Measurements from ENCODE around the gene HDC.

The HDC gene

GRCh38 chr15:50227076-50227475 lies 38.5 kb downstream of the HDC start:
- H3K4me3 Mint-ChIP-seq = no peak overlapping the region
- no peak overlapping the region for H3K27ac Mint-ChIP-seq
- no peaks in the 10 kb centered on the region for H3K27me3 Mint-ChIP-seq
- no peaks in the 10 kb centered on the region for H3K9me3 Mint-ChIP-seq
- no peaks in the 10 kb centered on the region for H3K36me3 Mint-ChIP-seq
- DNase-seq (ENCODE audit: low spot score in 2 of 2) = no peak
- ATAC-seq (ENCODE audit: low read depth) = no peak
- H3K4me1 Mint-ChIP-seq = peaks cover 3% of the 10 kb centered on the region

- Mint-ChIP-seq H3K4me1 (peaks cover 4% of the 10 kb centered on the region), H3K4me3 (no peak overlapping the region), H3K27me3 (no peaks in the 10 kb centered on the region), H3K36me3 (no peaks in the 10 kb centered on the region), H3K9me3 (no peaks in the 10 kb centered on the region), H3K27ac (no peak overlapping the region)
- DNase-seq (ENCODE audit: low spot score in 2 of 2) (no peak), ATAC-seq (ENCODE audit: low read depth) (no peak)
Observed at GRCh38 chr15:50225938-50226337, 39.6 kb downstream of the HDC start.

- DNase-seq (ENCODE audit: low spot score in 2 of 2) (no peak), ATAC-seq (ENCODE audit: low read depth) (no peak)
- Mint-ChIP-seq H3K36me3 (no peaks in the 10 kb centered on the region), H3K9me3 (no peaks in the 10 kb centered on the region), H3K27me3 (no peaks in the 10 kb centered on the region), H3K27ac (no peak overlapping the region), H3K4me1 (peaks cover 4% of the 10 kb centered on the region), H3K4me3 (no peak overlapping the region)
Observed at GRCh38 chr15:50225057-50225456, 40.5 kb downstream of the HDC start.

- no peaks in the 10 kb centered on the region for H3K36me3 Mint-ChIP-seq
- no peaks in the 10 kb centered on the region for H3K9me3 Mint-ChIP-seq
- ATAC-seq (ENCODE audit: low read depth) (no peak), DNase-seq (ENCODE audit: low spot score in 2 of 2) (no peak)
- H3K4me1 Mint-ChIP-seq = peaks cover 4% of the 10 kb centered on the region
- no peak overlapping the region for H3K27ac Mint-ChIP-seq
- no peak overlapping the region for H3K4me3 Mint-ChIP-seq
- H3K27me3 Mint-ChIP-seq = no peaks in the 10 kb centered on the region
Observed at GRCh38 chr15:50224606-50225005, 40.9 kb downstream of the HDC start.

GRCh38 chr15:50222181-50222580 lies 43.3 kb downstream of the HDC start:
- no peak overlapping the region for H3K27ac Mint-ChIP-seq
- peaks cover 4% of the 10 kb centered on the region for H3K4me1 Mint-ChIP-seq
- H3K36me3 Mint-ChIP-seq = no peaks in the 10 kb centered on the region
- ATAC-seq (ENCODE audit: low read depth) = no peak
- no peaks in the 10 kb centered on the region for H3K9me3 Mint-ChIP-seq
- no peak overlapping the region for H3K4me3 Mint-ChIP-seq
- no peaks in the 10 kb centered on the region for H3K27me3 Mint-ChIP-seq
- no peak for DNase-seq (ENCODE audit: low spot score in 2 of 2)

GRCh38 chr15:50219820-50220219 lies 45.7 kb downstream of the HDC start:
- DNase-seq (ENCODE audit: low spot score in 2 of 2) = no peak
- no peaks in the 10 kb centered on the region for H3K9me3 Mint-ChIP-seq
- no peak overlapping the region for H3K4me3 Mint-ChIP-seq
- H3K27me3 Mint-ChIP-seq = no peaks in the 10 kb centered on the region
- H3K4me1 Mint-ChIP-seq = peaks cover 4% of the 10 kb centered on the region
- no peaks in the 10 kb centered on the region for H3K36me3 Mint-ChIP-seq
- ATAC-seq (ENCODE audit: low read depth) = no peak
- no peak overlapping the region for H3K27ac Mint-ChIP-seq

- no peak for DNase-seq (ENCODE audit: low spot score in 2 of 2)
- peaks cover 4% of the 10 kb centered on the region for H3K4me1 Mint-ChIP-seq
- peaks cover under 1% of the 10 kb centered on the region for H3K27me3 Mint-ChIP-seq
- no peak overlapping the region for H3K4me3 Mint-ChIP-seq
- ATAC-seq (ENCODE audit: low read depth) = no peak
- H3K9me3 Mint-ChIP-seq = peaks cover 2% of the 10 kb centered on the region
- no peaks in the 10 kb centered on the region for H3K36me3 Mint-ChIP-seq
- no peak overlapping the region for H3K27ac Mint-ChIP-seq
Observed at GRCh38 chr15:50218691-50219090, 46.8 kb downstream of the HDC start.

GRCh38 chr15:50218291-50218690 lies 47.2 kb downstream of the HDC start:
- DNase-seq (ENCODE audit: low spot score in 2 of 2) (no peak), ATAC-seq (ENCODE audit: low read depth) (no peak)
- Mint-ChIP-seq H3K27ac (no peak overlapping the region), H3K36me3 (no peaks in the 10 kb centered on the region), H3K27me3 (peaks cover 2% of the 10 kb centered on the region), H3K4me3 (no peak overlapping the region), H3K9me3 (peaks cover 4% of the 10 kb centered on the region), H3K4me1 (peaks cover 4% of the 10 kb centered on the region)

- ATAC-seq (ENCODE audit: low read depth) = no peak
- no peak for DNase-seq (ENCODE audit: low spot score in 2 of 2)
- no peak overlapping the region for H3K27ac Mint-ChIP-seq
- H3K36me3 Mint-ChIP-seq = peaks cover 13% of the 10 kb centered on the region
- no peaks in the 10 kb centered on the region for H3K4me1 Mint-ChIP-seq
- peaks cover 17% of the 10 kb centered on the region for H3K9me3 Mint-ChIP-seq
- no peak overlapping the region for H3K4me3 Mint-ChIP-seq
- H3K27me3 Mint-ChIP-seq = peaks cover 7% of the 10 kb centered on the region
Observed at GRCh38 chr15:50210462-50211157, 54.9 kb downstream of the HDC start.

- Mint-ChIP-seq H3K27ac (no peak overlapping the region), H3K4me3 (no peak overlapping the region), H3K27me3 (peaks cover 7% of the 10 kb centered on the region), H3K9me3 (peaks cover 17% of the 10 kb centered on the region), H3K4me1 (no peaks in the 10 kb centered on the region), H3K36me3 (peaks cover 13% of the 10 kb centered on the region)
- no peak for ATAC-seq (ENCODE audit: low read depth)
- no peak for DNase-seq (ENCODE audit: low spot score in 2 of 2)
Observed at GRCh38 chr15:50209809-50210208, 55.7 kb downstream of the HDC start.

GRCh38 chr15:50206020-50206419 lies 59.5 kb downstream of the HDC start:
- Mint-ChIP-seq H3K27ac (no peak overlapping the region), H3K36me3 (peaks cover 3% of the 10 kb centered on the region), H3K27me3 (peaks cover 5% of the 10 kb centered on the region), H3K4me3 (no peak overlapping the region), H3K4me1 (no peaks in the 10 kb centered on the region), H3K9me3 (no peaks in the 10 kb centered on the region)
- no peak for ATAC-seq (ENCODE audit: low read depth)
- no peak for DNase-seq (ENCODE audit: low spot score in 2 of 2)

GRCh38 chr15:50202003-50202402 lies 63.5 kb downstream of the HDC start:
- Mint-ChIP-seq H3K36me3 (no peaks in the 10 kb centered on the region), H3K27me3 (no peaks in the 10 kb centered on the region), H3K9me3 (no peaks in the 10 kb centered on the region), H3K27ac (no peak overlapping the region), H3K4me1 (no peaks in the 10 kb centered on the region), H3K4me3 (no peak overlapping the region)
- ATAC-seq (ENCODE audit: low read depth) (no peak), DNase-seq (ENCODE audit: low spot score in 2 of 2) (no peak)

- ATAC-seq (ENCODE audit: low read depth) (no peak), DNase-seq (ENCODE audit: low spot score in 2 of 2) (no peak)
- Mint-ChIP-seq H3K27ac (no peak overlapping the region), H3K4me3 (no peak overlapping the region), H3K36me3 (no peaks in the 10 kb centered on the region), H3K9me3 (no peaks in the 10 kb centered on the region), H3K27me3 (no peaks in the 10 kb centered on the region), H3K4me1 (peaks cover 4% of the 10 kb centered on the region)
Observed at GRCh38 chr15:50192926-50193620, 72.5 kb downstream of the HDC start.

- Mint-ChIP-seq H3K9me3 (no peaks in the 10 kb centered on the region), H3K36me3 (no peaks in the 10 kb centered on the region), H3K27ac (no peak overlapping the region), H3K27me3 (no peaks in the 10 kb centered on the region), H3K4me3 (no peak overlapping the region), H3K4me1 (peaks cover 4% of the 10 kb centered on the region)
- DNase-seq (ENCODE audit: low spot score in 2 of 2) = no peak
- no peak for ATAC-seq (ENCODE audit: low read depth)
Observed at GRCh38 chr15:50192164-50192563, 73.4 kb downstream of the HDC start.
